GM19467 (cell line): ENCODE measurements around the gene SLC6A3.

Experiments
- ATAC-seq: cut with Tn5 transposase; IDR thresholded peaks from one replicate; pipeline ENCODE4 v1.9.1; 2021; ENCODE audit warnings: mild to moderate bottlenecking, moderate library complexity; ENCODE audit not compliant: unreplicated experiment

Gene SLC6A3

GRCh38 chr5:1390861-1391600 lies 54.2 kb downstream of the SLC6A3 start:
- ATAC-seq: no peak

GRCh38 chr5:1390333-1390732 lies 54.9 kb downstream of the SLC6A3 start:
- ATAC-seq: no peak

GRCh38 chr5:1388383-1388967 lies 56.8 kb downstream of the SLC6A3 start:
- ATAC-seq: no peak

- ATAC-seq: no peak
These were observed 57.4 kb downstream of the SLC6A3 start for GRCh38 chr5:1387876-1388275.

- no peak for ATAC-seq
These were observed 58.0 kb downstream of the SLC6A3 start for GRCh38 chr5:1387059-1387755.

- ATAC-seq: peak; percentile 31
These were observed 58.9 kb downstream of the SLC6A3 start for GRCh38 chr5:1386274-1386717.

GRCh38 chr5:1385395-1386273 lies 59.6 kb downstream of the SLC6A3 start:
- ATAC-seq: peak; percentile 85

- ATAC-seq: no peak
These were observed 60.7 kb downstream of the SLC6A3 start for GRCh38 chr5:1384521-1384920.

GRCh38 chr5:1383886-1384401 lies 61.3 kb downstream of the SLC6A3 start:
- ATAC-seq: no peak

- no peak for ATAC-seq
These were observed 61.9 kb downstream of the SLC6A3 start for GRCh38 chr5:1383344-1383743.

- ATAC-seq: no peak
These were observed 63.0 kb downstream of the SLC6A3 start for GRCh38 chr5:1382248-1382700.

- ATAC-seq: no peak
These were observed 63.6 kb downstream of the SLC6A3 start for GRCh38 chr5:1381370-1382247.

- no peak for ATAC-seq
These were observed 64.3 kb downstream of the SLC6A3 start for GRCh38 chr5:1380910-1381309.

GRCh38 chr5:1380011-1380817 lies 65.0 kb downstream of the SLC6A3 start:
- no peak for ATAC-seq

GRCh38 chr5:1378866-1379659 lies 66.2 kb downstream of the SLC6A3 start:
- no peak for ATAC-seq

GRCh38 chr5:1378096-1378495 lies 67.1 kb downstream of the SLC6A3 start:
- no peak for ATAC-seq

GRCh38 chr5:1376981-1377380 lies 68.3 kb downstream of the SLC6A3 start:
- no peak for ATAC-seq
